Measurements from ENCODE around the gene RHBDD3. TPM values are rescaled to one million over a fixed set of nuclear protein-coding genes. Genes with fewer than 3 reads are reported as not detected.

RHBDD3 gene
- 10 to 100 TPM in 3 of 4 donors, 1 to 10 TPM in 1; 7.3 to 32.0 (median 14.2) TPM for total RNA-seq

DNA sequence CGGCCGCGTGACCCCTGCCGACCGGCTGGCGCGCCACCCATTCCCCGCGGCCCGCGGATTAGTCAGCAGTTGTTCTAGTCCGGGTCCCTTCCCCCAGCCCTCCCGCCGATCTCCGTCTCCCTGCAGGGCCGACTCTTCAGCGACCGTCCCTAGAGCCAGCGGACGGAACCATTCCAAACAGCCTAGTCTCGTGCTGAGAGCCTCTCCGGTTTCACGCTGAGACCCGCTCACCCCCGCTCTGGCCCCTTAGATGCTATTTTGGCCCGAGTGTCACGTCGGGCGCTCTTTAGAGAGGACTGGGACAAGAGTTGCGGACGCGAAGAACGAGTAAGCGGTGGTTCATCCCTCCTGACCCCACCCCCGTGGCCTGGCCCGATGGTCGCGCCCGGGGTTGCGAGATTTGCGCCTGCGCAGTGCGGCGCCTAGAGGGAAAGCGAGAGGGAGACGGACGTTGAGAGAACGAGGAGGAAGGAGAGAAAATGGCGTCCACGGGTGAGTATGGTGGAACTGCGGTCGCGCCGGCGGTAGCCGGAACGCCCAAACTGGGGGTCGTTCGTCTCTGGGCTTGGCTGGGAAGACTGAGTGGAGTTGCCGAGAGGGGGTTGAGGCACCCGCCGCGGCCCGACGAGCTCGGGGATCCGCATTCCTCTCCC lies at the start of gene RHBDD3, which contains the start of gene EWSR1:
RHBDD3 (minus strand) TSS at position 124 of the 653 bp plus-strand sequence. CDS start 2,355 bp downstream, outside the sequence.
EWSR1 (plus strand) TSS at position 411 of the 653 bp plus-strand sequence; CDS start at position 480, 69 bp downstream.
- TF ChIP-seq, protein P1, sequence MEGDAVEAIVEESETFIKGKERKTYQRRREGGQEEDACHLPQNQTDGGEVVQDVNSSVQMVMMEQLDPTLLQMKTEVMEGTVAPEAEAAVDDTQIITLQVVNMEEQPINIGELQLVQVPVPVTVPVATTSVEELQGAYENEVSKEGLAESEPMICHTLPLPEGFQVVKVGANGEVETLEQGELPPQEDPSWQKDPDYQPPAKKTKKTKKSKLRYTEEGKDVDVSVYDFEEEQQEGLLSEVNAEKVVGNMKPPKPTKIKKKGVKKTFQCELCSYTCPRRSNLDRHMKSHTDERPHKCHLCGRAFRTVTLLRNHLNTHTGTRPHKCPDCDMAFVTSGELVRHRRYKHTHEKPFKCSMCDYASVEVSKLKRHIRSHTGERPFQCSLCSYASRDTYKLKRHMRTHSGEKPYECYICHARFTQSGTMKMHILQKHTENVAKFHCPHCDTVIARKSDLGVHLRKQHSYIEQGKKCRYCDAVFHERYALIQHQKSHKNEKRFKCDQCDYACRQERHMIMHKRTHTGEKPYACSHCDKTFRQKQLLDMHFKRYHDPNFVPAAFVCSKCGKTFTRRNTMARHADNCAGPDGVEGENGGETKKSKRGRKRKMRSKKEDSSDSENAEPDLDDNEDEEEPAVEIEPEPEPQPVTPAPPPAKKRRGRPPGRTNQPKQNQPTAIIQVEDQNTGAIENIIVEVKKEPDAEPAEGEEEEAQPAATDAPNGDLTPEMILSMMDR (IDR thresholded peaks at IDR 0.05; ENCODE audit: low read depth) = no peak

DNA sequence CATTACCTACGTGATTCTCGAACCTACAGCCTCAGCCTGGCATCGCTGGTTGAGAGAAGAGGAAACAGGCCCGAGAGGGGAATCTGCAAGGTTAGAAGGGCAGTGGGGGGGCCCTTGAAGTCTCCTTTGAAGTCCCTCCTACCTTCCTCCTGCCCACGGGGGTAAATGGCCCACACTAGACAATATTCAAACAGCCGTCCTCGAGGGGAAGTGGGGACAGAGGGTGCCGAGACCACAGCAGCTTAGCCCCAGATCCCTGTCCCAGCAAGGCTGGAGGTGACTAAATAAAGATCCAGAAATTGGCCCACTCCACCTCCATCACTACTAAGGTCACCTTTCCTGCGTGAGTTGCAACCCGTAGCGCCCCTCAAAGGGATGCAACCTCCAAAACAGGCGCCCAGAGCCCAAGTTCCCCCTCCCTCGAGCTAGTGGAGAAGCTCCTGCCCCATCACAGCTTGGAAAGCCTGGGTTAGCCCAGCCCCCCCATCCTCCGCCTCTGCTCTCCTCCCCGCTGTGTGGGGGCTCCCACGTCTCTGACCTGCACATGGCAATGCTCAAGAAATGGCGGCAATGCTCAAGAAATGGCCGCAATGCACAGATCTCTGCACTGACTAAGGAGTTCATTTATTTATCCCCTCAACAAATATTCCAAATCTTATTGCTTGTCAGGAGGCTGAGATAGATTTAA lies 48.5 kb upstream of the RHBDD3 start:
- TF ChIP-seq, protein P1 (IDR thresholded peaks at IDR 0.05; ENCODE audit: low read depth) = no peak

GRCh38 chr22:29315286-29316140 lies 47.7 kb upstream of the RHBDD3 start, which contains the start of gene RASL10A:
TSS of gene RASL10A (minus strand) at chr22:29315697. CDS start at chr22:29315246, 451 bp downstream.
- TF ChIP-seq, protein P1 (IDR thresholded peaks at IDR 0.05; ENCODE audit: low read depth) = no peak

DNA sequence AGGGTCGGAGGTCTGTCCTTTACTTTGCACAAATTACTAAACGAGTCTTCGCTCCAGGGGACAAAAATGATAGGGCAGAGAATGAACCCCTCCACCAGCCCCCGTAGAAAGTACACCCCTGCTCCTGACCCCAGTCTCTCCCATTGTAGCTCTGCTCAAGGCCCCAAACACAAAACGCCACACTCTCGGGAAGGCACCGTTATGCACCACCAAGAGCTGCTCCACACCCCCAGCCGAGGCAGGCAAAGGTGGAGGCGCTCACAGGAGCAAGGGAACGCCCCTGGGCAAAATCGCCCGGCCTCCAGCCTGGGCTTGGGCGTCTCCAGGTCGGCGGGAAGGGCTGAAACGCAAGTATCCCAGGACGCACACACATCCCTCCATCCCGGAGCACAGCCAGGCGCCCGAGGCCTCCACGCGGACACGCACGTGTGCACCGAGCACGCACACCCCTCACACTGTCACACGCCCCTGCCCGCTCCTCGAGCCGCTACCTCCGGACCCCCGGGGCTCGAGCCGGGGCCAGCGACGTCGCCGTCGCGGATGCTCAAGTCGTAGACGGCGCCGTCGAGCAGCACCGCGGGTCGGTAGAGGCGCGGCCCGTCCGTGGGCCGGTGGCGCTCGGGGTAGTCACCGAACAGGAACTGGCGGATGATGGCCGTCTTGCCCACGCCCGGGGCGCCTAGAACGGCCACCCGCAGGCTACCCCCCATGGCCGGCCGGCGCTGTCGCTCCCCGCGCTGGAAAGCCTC lies 46.9 kb upstream of the RHBDD3 start:
- TF ChIP-seq, protein P1 (IDR thresholded peaks at IDR 0.05; ENCODE audit: low read depth) = no peak

- TF ChIP-seq, protein P1 (IDR thresholded peaks at IDR 0.05; ENCODE audit: low read depth) = no peak
Measured at GRCh38 chr22:29313576-29314466, 46.0 kb upstream of the RHBDD3 start.

DNA sequence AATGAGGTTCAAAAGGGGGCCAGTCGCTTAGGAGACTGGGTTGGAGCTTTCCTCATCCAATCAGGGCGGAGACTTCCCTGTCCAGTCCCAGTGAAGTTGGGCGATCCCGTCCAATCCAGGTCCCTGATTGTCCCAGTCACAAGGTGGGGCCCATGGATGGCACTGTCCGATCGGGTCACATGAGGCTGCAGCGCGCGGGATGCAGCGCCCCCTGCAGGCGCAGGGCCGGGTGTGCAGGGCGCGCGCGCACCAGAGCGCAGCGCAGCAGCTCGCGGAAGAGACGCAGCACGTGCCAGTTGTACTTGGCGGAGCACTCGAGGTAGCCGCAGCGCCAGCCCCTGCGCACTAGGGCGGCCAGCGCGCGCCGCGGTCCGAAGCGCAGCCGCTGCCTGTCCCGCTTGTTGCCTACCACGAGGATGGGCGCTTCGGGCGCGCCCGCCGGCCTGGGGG lies 45.4 kb upstream of the RHBDD3 start:
- TF ChIP-seq, protein P1 (IDR thresholded peaks at IDR 0.05; ENCODE audit: low read depth) = no peak

All from subcutaneous adipose tissue (tissue), 4 donors.